Measurements from ENCODE around the gene CHPF.
A peak's percentile ranks its signal among the peaks of the same experiment; 100 is the strongest.

CHPF gene

GRCh38 chr2:219506802-219507526, 36.6 kb downstream of the CHPF start:
- Histone ChIP-seq H3K36me3 (ENCODE audit: control insufficient read depth, insufficient read depth, low read length) (peaks cover 10% of the 10 kb centered on the region), H3K4me3 (ENCODE audit: low read length) (no peak overlapping the region), H3K27ac (ENCODE audit: low read length) (peak overlapping the region; percentile 7), H3K9me3 (ENCODE audit: control insufficient read depth, insufficient read depth, low read length) (no peaks in the 10 kb centered on the region), H3K4me1 (ENCODE audit: control insufficient read depth, insufficient read depth, low read length) (peaks cover 28% of the 10 kb centered on the region), H3K27me3 (ENCODE audit: control insufficient read depth, insufficient read depth, low read length) (no peaks in the 10 kb centered on the region; the same call in 1 of the 2 replicates)
- no CpG with 5 or more reads among the region's 17 CpGs for WGBS (ENCODE audit: insufficient coverage, insufficient read length)
- no peak for DNase-seq (ENCODE audit: low read depth, low spot score)

GRCh38 chr2:219506153-219506801, 37.3 kb downstream of the CHPF start:
- Histone ChIP-seq H3K9me3 (ENCODE audit: control insufficient read depth, insufficient read depth, low read length) (no peaks in the 10 kb centered on the region), H3K4me3 (ENCODE audit: low read length) (no peak overlapping the region), H3K27ac (ENCODE audit: low read length) (peak overlapping the region; percentile 7), H3K36me3 (ENCODE audit: control insufficient read depth, insufficient read depth, low read length) (peaks cover 10% of the 10 kb centered on the region), H3K4me1 (ENCODE audit: control insufficient read depth, insufficient read depth, low read length) (peaks cover 27% of the 10 kb centered on the region), H3K27me3 (ENCODE audit: control insufficient read depth, insufficient read depth, low read length) (no peaks in the 10 kb centered on the region; the same call in 1 of the 2 replicates)
- no peak for DNase-seq (ENCODE audit: low read depth, low spot score)
- WGBS (ENCODE audit: insufficient coverage, insufficient read length) = no CpG with 5 or more reads among the region's 23 CpGs

- WGBS (ENCODE audit: insufficient coverage, insufficient read length) = no CpG with 5 or more reads among the region's 9 CpGs
- Histone ChIP-seq H3K27ac (ENCODE audit: low read length) (no peak overlapping the region), H3K9me3 (ENCODE audit: control insufficient read depth, insufficient read depth, low read length) (no peaks in the 10 kb centered on the region), H3K36me3 (ENCODE audit: control insufficient read depth, insufficient read depth, low read length) (peaks cover 10% of the 10 kb centered on the region), H3K4me1 (ENCODE audit: control insufficient read depth, insufficient read depth, low read length) (peaks cover 25% of the 10 kb centered on the region), H3K4me3 (ENCODE audit: low read length) (no peak overlapping the region), H3K27me3 (ENCODE audit: control insufficient read depth, insufficient read depth, low read length) (no peaks in the 10 kb centered on the region)
- no peak for DNase-seq (ENCODE audit: low read depth, low spot score)
Observed at GRCh38 chr2:219505585-219505984, 38.0 kb downstream of the CHPF start.

GRCh38 chr2:219502618-219503017, 41.0 kb downstream of the CHPF start:
- Histone ChIP-seq H3K9me3 (ENCODE audit: control insufficient read depth, insufficient read depth, low read length) (no peaks in the 10 kb centered on the region), H3K27ac (ENCODE audit: low read length) (no peak overlapping the region), H3K4me3 (ENCODE audit: low read length) (no peak overlapping the region), H3K27me3 (ENCODE audit: control insufficient read depth, insufficient read depth, low read length) (no peaks in the 10 kb centered on the region; the same call in 1 of the 2 replicates), H3K4me1 (ENCODE audit: control insufficient read depth, insufficient read depth, low read length) (peaks cover 14% of the 10 kb centered on the region), H3K36me3 (ENCODE audit: control insufficient read depth, insufficient read depth, low read length) (peaks cover 10% of the 10 kb centered on the region)
- DNase-seq (ENCODE audit: low read depth, low spot score) = no peak

GRCh38 chr2:219501849-219502248, 41.8 kb downstream of the CHPF start:
- Histone ChIP-seq H3K27me3 (ENCODE audit: control insufficient read depth, insufficient read depth, low read length) (peaks cover 1% of the 10 kb centered on the region; the same call in 1 of the 2 replicates), H3K4me3 (ENCODE audit: low read length) (no peak overlapping the region), H3K4me1 (ENCODE audit: control insufficient read depth, insufficient read depth, low read length) (peaks cover 10% of the 10 kb centered on the region), H3K27ac (ENCODE audit: low read length) (no peak overlapping the region), H3K9me3 (ENCODE audit: control insufficient read depth, insufficient read depth, low read length) (no peaks in the 10 kb centered on the region), H3K36me3 (ENCODE audit: control insufficient read depth, insufficient read depth, low read length) (peaks cover 10% of the 10 kb centered on the region)
- DNase-seq (ENCODE audit: low read depth, low spot score) = no peak
- no CpG with 5 or more reads among the region's 14 CpGs for WGBS (ENCODE audit: insufficient coverage, insufficient read length)

- Histone ChIP-seq H3K9me3 (ENCODE audit: control insufficient read depth, insufficient read depth, low read length) (no peaks in the 10 kb centered on the region), H3K27me3 (ENCODE audit: control insufficient read depth, insufficient read depth, low read length) (peaks cover 4% of the 10 kb centered on the region; the same call in 1 of the 2 replicates), H3K27ac (ENCODE audit: low read length) (no peak overlapping the region), H3K4me1 (ENCODE audit: control insufficient read depth, insufficient read depth, low read length) (peaks cover 8% of the 10 kb centered on the region), H3K4me3 (ENCODE audit: low read length) (no peak overlapping the region), H3K36me3 (ENCODE audit: control insufficient read depth, insufficient read depth, low read length) (peaks cover 10% of the 10 kb centered on the region)
- WGBS (ENCODE audit: insufficient coverage, insufficient read length) = no CpG with 5 or more reads among the region's 2 CpGs
- no peak for DNase-seq (ENCODE audit: low read depth, low spot score)
Observed at GRCh38 chr2:219500135-219500534, 43.5 kb downstream of the CHPF start.

- Histone ChIP-seq H3K9me3 (ENCODE audit: control insufficient read depth, insufficient read depth, low read length) (no peaks in the 10 kb centered on the region), H3K4me1 (ENCODE audit: control insufficient read depth, insufficient read depth, low read length) (peaks cover 9% of the 10 kb centered on the region), H3K36me3 (ENCODE audit: control insufficient read depth, insufficient read depth, low read length) (peaks cover 10% of the 10 kb centered on the region), H3K27ac (ENCODE audit: low read length) (no peak overlapping the region), H3K4me3 (ENCODE audit: low read length) (no peak overlapping the region), H3K27me3 (ENCODE audit: control insufficient read depth, insufficient read depth, low read length) (peaks cover 4% of the 10 kb centered on the region; the same call in 1 of the 2 replicates)
- DNase-seq (ENCODE audit: low read depth, low spot score) = no peak
- no CpG with 5 or more reads among the region's 1 CpG for WGBS (ENCODE audit: insufficient coverage, insufficient read length)
Observed at GRCh38 chr2:219499555-219499954, 44.1 kb downstream of the CHPF start.

GRCh38 chr2:219499058-219499307, 44.6 kb downstream of the CHPF start:
- Histone ChIP-seq H3K36me3 (ENCODE audit: control insufficient read depth, insufficient read depth, low read length) (peaks cover 6% of the 10 kb centered on the region), H3K4me3 (ENCODE audit: low read length) (peak overlapping the region; percentile 70; the same call in 1 of the 2 replicates), H3K9me3 (ENCODE audit: control insufficient read depth, insufficient read depth, low read length) (no peaks in the 10 kb centered on the region), H3K27ac (ENCODE audit: low read length) (no peak overlapping the region), H3K27me3 (ENCODE audit: control insufficient read depth, insufficient read depth, low read length) (peaks cover 4% of the 10 kb centered on the region; the same call in 1 of the 2 replicates), H3K4me1 (ENCODE audit: control insufficient read depth, insufficient read depth, low read length) (peaks cover 8% of the 10 kb centered on the region)
- DNase-seq (ENCODE audit: low read depth, low spot score) = no peak
- no CpG with 5 or more reads among the region's 3 CpGs for WGBS (ENCODE audit: insufficient coverage, insufficient read length)

- no CpG with 5 or more reads among the region's 49 CpGs for WGBS (ENCODE audit: insufficient coverage, insufficient read length)
- Histone ChIP-seq H3K4me3 (ENCODE audit: low read length) (peak within 1 kb of the TSS; percentile 70; the same call in 1 of the 2 replicates), H3K9me3 (ENCODE audit: control insufficient read depth, insufficient read depth, low read length) (no peaks in the 10 kb centered on the region), H3K36me3 (ENCODE audit: control insufficient read depth, insufficient read depth, low read length) (peaks cover 2% of the 10 kb centered on the region), H3K27ac (ENCODE audit: low read length) (no peak within 1 kb of the TSS), H3K4me1 (ENCODE audit: control insufficient read depth, insufficient read depth, low read length) (peaks cover 8% of the 10 kb centered on the region), H3K27me3 (ENCODE audit: control insufficient read depth, insufficient read depth, low read length) (peaks cover 4% of the 10 kb centered on the region; the same call in 1 of the 2 replicates)
- DNase-seq (ENCODE audit: low read depth, low spot score) = peak; percentile 97
Observed at GRCh38 chr2:219498280-219499057, 45.1 kb downstream of the CHPF start, which contains the start of gene GMPPA. TSS of gene GMPPA (plus strand) at chr2:219498891. CDS start at chr2:219499976, 1,085 bp downstream.

- H3K9me3 ChIP-seq (ENCODE audit: control insufficient read depth, insufficient read depth, low read length) = no peaks in the 10 kb centered on the region
- WGBS (ENCODE audit: insufficient coverage, insufficient read length) = no CpG with 5 or more reads among the region's 59 CpGs
- H3K27ac ChIP-seq (ENCODE audit: low read length) = no peak overlapping the region
- H3K36me3 ChIP-seq (ENCODE audit: control insufficient read depth, insufficient read depth, low read length) = no peaks in the 10 kb centered on the region; the same call in 1 of the 2 replicates
- peaks cover 4% of the 10 kb centered on the region; the same call in 1 of the 2 replicates for H3K27me3 ChIP-seq (ENCODE audit: control insufficient read depth, insufficient read depth, low read length)
- H3K4me3 ChIP-seq (ENCODE audit: low read length) = peak overlapping the region; percentile 55; the same call in 1 of the 2 replicates
- no peak for DNase-seq (ENCODE audit: low read depth, low spot score)
- peaks cover 8% of the 10 kb centered on the region for H3K4me1 ChIP-seq (ENCODE audit: control insufficient read depth, insufficient read depth, low read length)
Observed at GRCh38 chr2:219497495-219498279, 45.9 kb downstream of the CHPF start.
